ENCODE data around the gene COLGALT1. TPM values are rescaled to one million over a fixed set of nuclear protein-coding genes. Genes with fewer than 3 reads are reported as not detected.

The COLGALT1 gene
- total and polyA plus RNA-seq, 9 of the 15 experiments (the other 6 are each of a cell fraction or from before 2014, with no cell fraction given): 4.9 to 119 (median 82.6) TPM

- TF ChIP-seq RBBP5 (IDR thresholded peaks at IDR 0.05; ENCODE audit: borderline replicate concordance, insufficient read depth, low read length, poor library complexity, severe bottlenecking) (peak; percentile 75), ZC3H4 (CRISPR knock-in tag; IDR thresholded peaks at IDR 0.05; ENCODE audit: borderline replicate concordance) (no peak), TAF9B (IDR thresholded peaks at IDR 0.05; ENCODE audit: partially characterized antibody) (no peak), MLLT1 (IDR thresholded peaks at IDR 0.05) (no peak), ZNF449 (CRISPR knock-in tag; IDR thresholded peaks at IDR 0.05) (no peak), WHSC1 (IDR thresholded peaks at IDR 0.05; ENCODE audit: low read length) (no peak), YBX1 (IDR thresholded peaks at IDR 0.05) (no peak), ID3 (CRISPR knock-in tag; IDR thresholded peaks at IDR 0.05) (no peak), ID3 (tag; IDR thresholded peaks at IDR 0.05) (peak; percentile 13; the same call in 1 of the 2 replicates), NFE2L1 (tag; IDR thresholded peaks at IDR 0.05; ENCODE audit: borderline replicate concordance, low read depth) (no peak), ZNF57 (CRISPR knock-in tag; IDR thresholded peaks at IDR 0.05) (no peak), TBP (optimal IDR thresholded peaks at IDR 0.05; ENCODE audit: low read depth, low read length) (peak; percentile 20), KLF6 (CRISPR knock-in tag; IDR thresholded peaks at IDR 0.05; ENCODE audit: borderline replicate concordance) (no peak), ZNF785 (CRISPR knock-in tag; IDR thresholded peaks at IDR 0.05) (no peak), ZNF239 (CRISPR knock-in tag; IDR thresholded peaks at IDR 0.05) (no peak), THRAP3 (IDR thresholded peaks at IDR 0.05; ENCODE audit: borderline replicate concordance) (no peak), MECOM (CRISPR knock-in tag; IDR thresholded peaks at IDR 0.05) (no peak)
- TF ChIP-seq, protein P1, sequence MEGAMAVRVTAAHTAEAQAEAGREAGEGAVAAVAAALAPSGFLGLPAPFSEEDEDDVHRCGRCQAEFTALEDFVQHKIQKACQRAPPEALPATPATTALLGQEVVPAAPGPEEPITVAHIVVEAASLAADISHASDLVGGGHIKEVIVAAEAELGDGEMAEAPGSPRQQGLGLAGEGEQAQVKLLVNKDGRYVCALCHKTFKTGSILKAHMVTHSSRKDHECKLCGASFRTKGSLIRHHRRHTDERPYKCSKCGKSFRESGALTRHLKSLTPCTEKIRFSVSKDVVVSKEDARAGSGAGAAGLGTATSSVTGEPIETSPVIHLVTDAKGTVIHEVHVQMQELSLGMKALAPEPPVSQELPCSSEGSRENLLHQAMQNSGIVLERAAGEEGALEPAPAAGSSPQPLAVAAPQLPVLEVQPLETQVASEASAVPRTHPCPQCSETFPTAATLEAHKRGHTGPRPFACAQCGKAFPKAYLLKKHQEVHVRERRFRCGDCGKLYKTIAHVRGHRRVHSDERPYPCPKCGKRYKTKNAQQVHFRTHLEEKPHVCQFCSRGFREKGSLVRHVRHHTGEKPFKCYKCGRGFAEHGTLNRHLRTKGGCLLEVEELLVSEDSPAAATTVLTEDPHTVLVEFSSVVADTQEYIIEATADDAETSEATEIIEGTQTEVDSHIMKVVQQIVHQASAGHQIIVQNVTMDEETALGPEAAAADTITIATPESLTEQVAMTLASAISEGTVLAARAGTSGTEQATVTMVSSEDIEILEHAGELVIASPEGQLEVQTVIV (CRISPR knock-in tag; IDR thresholded peaks at IDR 0.05; ENCODE audit: borderline replicate concordance): no peak
Measured at GRCh38 chr19:17555929-17556813, 722 bp downstream of the COLGALT1 start (continued).

Data from K562 (cell line).